Stimulated activated naive CD8-positive, alpha-beta T cell treated with anti-CD3 and anti-CD28 coated beads, Interleukin-15, Interleukin-2, amounts not matched to agents 100 ng/mL and 50 ng/mL, for 24 hours (primary cell): ENCODE results near the gene SP110.

Experiments
- H3K27ac Mint-ChIP-seq: one replicate; pipeline ENCODE4 v1.8.0; 2021; ENCODE audit warnings: mild to moderate bottlenecking, mixed read lengths
- H3K27me3 Mint-ChIP-seq: one replicate; pipeline ENCODE4 v1.8.0; 2021; ENCODE audit warnings: mixed read lengths
- H3K36me3 Mint-ChIP-seq: one replicate; pipeline ENCODE4 v1.8.0; 2021; ENCODE audit warnings: low read depth, mixed read lengths
- H3K4me1 Mint-ChIP-seq: one replicate; pipeline ENCODE4 v1.8.0; 2021; ENCODE audit warnings: low read depth, mixed read lengths
- H3K4me3 Mint-ChIP-seq: one replicate; pipeline ENCODE4 v1.8.0; 2021; ENCODE audit warnings: mild to moderate bottlenecking, mixed read lengths
- H3K9me3 Mint-ChIP-seq: one replicate; pipeline ENCODE4 v1.8.0; 2021; ENCODE audit warnings: mixed read lengths

SP110 gene

GRCh38 chr2:230170532-230170931, 49.3 kb downstream of the SP110 start:
- peaks cover 12% of the 10 kb centered on the region for H3K4me1 Mint-ChIP-seq
- H3K36me3 Mint-ChIP-seq, result peaks cover 78% of the 10 kb centered on the region
- no peaks in the 10 kb centered on the region for H3K27me3 Mint-ChIP-seq
- peak overlapping the region; percentile 79 for H3K27ac Mint-ChIP-seq
- no peak overlapping the region for H3K4me3 Mint-ChIP-seq
- H3K9me3 Mint-ChIP-seq, result no peaks in the 10 kb centered on the region

GRCh38 chr2:230166557-230167170, 53.1 kb downstream of the SP110 start:
- Mint-ChIP-seq H3K4me1 (peaks cover 12% of the 10 kb centered on the region), H3K36me3 (peaks cover 66% of the 10 kb centered on the region), H3K4me3 (no peak overlapping the region), H3K27ac (no peak overlapping the region), H3K27me3 (no peaks in the 10 kb centered on the region), H3K9me3 (no peaks in the 10 kb centered on the region)

- H3K4me3 Mint-ChIP-seq, result no peak overlapping the region
- H3K27ac Mint-ChIP-seq, result no peak overlapping the region
- H3K27me3 Mint-ChIP-seq, result no peaks in the 10 kb centered on the region
- H3K9me3 Mint-ChIP-seq, result no peaks in the 10 kb centered on the region
- H3K4me1 Mint-ChIP-seq, result peaks cover 6% of the 10 kb centered on the region
- peaks cover 43% of the 10 kb centered on the region for H3K36me3 Mint-ChIP-seq
These were observed 55.6 kb downstream of the SP110 start for GRCh38 chr2:230164139-230164538.

GRCh38 chr2:230162981-230163380, 56.8 kb downstream of the SP110 start:
- H3K36me3 Mint-ChIP-seq, result peaks cover 35% of the 10 kb centered on the region
- H3K27me3 Mint-ChIP-seq, result no peaks in the 10 kb centered on the region
- no peak overlapping the region for H3K4me3 Mint-ChIP-seq
- no peaks in the 10 kb centered on the region for H3K9me3 Mint-ChIP-seq
- no peak overlapping the region for H3K27ac Mint-ChIP-seq
- peaks cover 6% of the 10 kb centered on the region for H3K4me1 Mint-ChIP-seq

GRCh38 chr2:230161184-230161583, 58.6 kb downstream of the SP110 start:
- Mint-ChIP-seq H3K4me1 (peaks cover 10% of the 10 kb centered on the region), H3K9me3 (no peaks in the 10 kb centered on the region), H3K27ac (no peak overlapping the region), H3K27me3 (no peaks in the 10 kb centered on the region), H3K36me3 (peaks cover 20% of the 10 kb centered on the region), H3K4me3 (no peak overlapping the region)

GRCh38 chr2:230160112-230160660, 59.6 kb downstream of the SP110 start:
- Mint-ChIP-seq H3K27ac (no peak overlapping the region), H3K4me1 (peaks cover 17% of the 10 kb centered on the region), H3K9me3 (no peaks in the 10 kb centered on the region), H3K4me3 (no peak overlapping the region), H3K36me3 (peaks cover 15% of the 10 kb centered on the region), H3K27me3 (no peaks in the 10 kb centered on the region)

GRCh38 chr2:230158468-230158867, 61.3 kb downstream of the SP110 start:
- Mint-ChIP-seq H3K27ac (no peak overlapping the region), H3K4me1 (peaks cover 21% of the 10 kb centered on the region), H3K36me3 (peaks cover 1% of the 10 kb centered on the region), H3K27me3 (no peaks in the 10 kb centered on the region), H3K4me3 (no peak overlapping the region), H3K9me3 (no peaks in the 10 kb centered on the region)

GRCh38 chr2:230156782-230157699, 62.7 kb downstream of the SP110 start:
- no peak overlapping the region for H3K27ac Mint-ChIP-seq
- H3K4me1 Mint-ChIP-seq, result peaks cover 21% of the 10 kb centered on the region
- H3K36me3 Mint-ChIP-seq, result no peaks in the 10 kb centered on the region
- H3K9me3 Mint-ChIP-seq, result peaks cover 5% of the 10 kb centered on the region
- no peaks in the 10 kb centered on the region for H3K27me3 Mint-ChIP-seq
- H3K4me3 Mint-ChIP-seq, result no peak overlapping the region

- Mint-ChIP-seq H3K9me3 (peaks cover 6% of the 10 kb centered on the region), H3K4me1 (peaks cover 21% of the 10 kb centered on the region), H3K4me3 (no peak overlapping the region), H3K27ac (peak overlapping the region; percentile 74), H3K27me3 (no peaks in the 10 kb centered on the region), H3K36me3 (no peaks in the 10 kb centered on the region)
These were observed 64.4 kb downstream of the SP110 start for GRCh38 chr2:230155359-230155758.

- no peak overlapping the region for H3K27ac Mint-ChIP-seq
- peaks cover 6% of the 10 kb centered on the region for H3K9me3 Mint-ChIP-seq
- H3K36me3 Mint-ChIP-seq, result no peaks in the 10 kb centered on the region
- H3K4me1 Mint-ChIP-seq, result peaks cover 15% of the 10 kb centered on the region
- H3K4me3 Mint-ChIP-seq, result no peak overlapping the region
- no peaks in the 10 kb centered on the region for H3K27me3 Mint-ChIP-seq
These were observed 66.3 kb downstream of the SP110 start for GRCh38 chr2:230153390-230153976.

- peaks cover 6% of the 10 kb centered on the region for H3K9me3 Mint-ChIP-seq
- no peaks in the 10 kb centered on the region for H3K36me3 Mint-ChIP-seq
- H3K27ac Mint-ChIP-seq, result no peak overlapping the region
- H3K4me3 Mint-ChIP-seq, result no peak overlapping the region
- peaks cover 15% of the 10 kb centered on the region for H3K4me1 Mint-ChIP-seq
- H3K27me3 Mint-ChIP-seq, result no peaks in the 10 kb centered on the region
These were observed 67.5 kb downstream of the SP110 start for GRCh38 chr2:230152334-230152733.

- peaks cover 4% of the 10 kb centered on the region for H3K36me3 Mint-ChIP-seq
- H3K27me3 Mint-ChIP-seq, result peaks cover 6% of the 10 kb centered on the region
- H3K9me3 Mint-ChIP-seq, result peaks cover 12% of the 10 kb centered on the region
- H3K4me3 Mint-ChIP-seq, result no peak overlapping the region
- no peak overlapping the region for H3K27ac Mint-ChIP-seq
- H3K4me1 Mint-ChIP-seq, result no peaks in the 10 kb centered on the region
These were observed 75.4 kb downstream of the SP110 start for GRCh38 chr2:230144355-230144754.

GRCh38 chr2:230140667-230141066, 79.1 kb downstream of the SP110 start:
- H3K9me3 Mint-ChIP-seq, result peaks cover 12% of the 10 kb centered on the region
- peaks cover 6% of the 10 kb centered on the region for H3K27me3 Mint-ChIP-seq
- H3K27ac Mint-ChIP-seq, result no peak overlapping the region
- peaks cover 4% of the 10 kb centered on the region for H3K36me3 Mint-ChIP-seq
- no peak overlapping the region for H3K4me3 Mint-ChIP-seq
- no peaks in the 10 kb centered on the region for H3K4me1 Mint-ChIP-seq

GRCh38 chr2:230137902-230138539, 81.8 kb downstream of the SP110 start:
- Mint-ChIP-seq H3K4me3 (no peak overlapping the region), H3K27me3 (peaks cover 6% of the 10 kb centered on the region), H3K9me3 (peaks cover 12% of the 10 kb centered on the region), H3K36me3 (peaks cover 4% of the 10 kb centered on the region), H3K4me1 (no peaks in the 10 kb centered on the region), H3K27ac (no peak overlapping the region)
